GM21528 (cell line): ENCODE measurements around the gene SRA1.
A peak's percentile ranks its signal among the peaks of the same experiment; 100 is the strongest.
"Not testable (repeated sequence)": the region's sequence is repeated elsewhere in the genome, so short reads cannot be mapped to it uniquely, and the experiment has no call there.

Source experiments
- ATAC-seq: cut with Tn5 transposase; IDR thresholded peaks from one replicate; pipeline ENCODE4 v1.9.1; 2021; ENCODE audit warnings: mild to moderate bottlenecking, moderate library complexity; ENCODE audit not compliant: unreplicated experiment, low FRiP score

The SRA1 gene

GRCh38 chr5:140557136-140557805 is at the start of gene SRA1:
SRA1 (minus strand) TSS chr5:140557473; CDS start chr5:140557452, 21 bp downstream.
- peak; percentile 91 for ATAC-seq

- no peak for ATAC-seq
Observed at GRCh38 chr5:140607031-140607430, 49.8 kb upstream of the SRA1 start.

GRCh38 chr5:140605879-140606278 is 48.6 kb upstream of the SRA1 start:
- no peak for ATAC-seq

GRCh38 chr5:140603734-140604133 is 46.5 kb upstream of the SRA1 start:
- no peak for ATAC-seq

GRCh38 chr5:140603446-140603698 is 46.1 kb upstream of the SRA1 start:
- ATAC-seq = not testable (repeated sequence)

- no peak for ATAC-seq
Observed at GRCh38 chr5:140602147-140602546, 44.9 kb upstream of the SRA1 start.

- ATAC-seq = no peak
Observed at GRCh38 chr5:140600096-140600495, 42.8 kb upstream of the SRA1 start.

GRCh38 chr5:140598836-140599235 is 41.6 kb upstream of the SRA1 start:
- no peak for ATAC-seq

GRCh38 chr5:140596321-140596741 is 39.1 kb upstream of the SRA1 start:
- ATAC-seq = no peak

GRCh38 chr5:140595538-140596300 is 38.4 kb upstream of the SRA1 start:
- ATAC-seq = no peak

- no peak for ATAC-seq
Observed at GRCh38 chr5:140594169-140594568, 36.9 kb upstream of the SRA1 start.

GRCh38 chr5:140593070-140593469 is 35.8 kb upstream of the SRA1 start:
- ATAC-seq = not testable (repeated sequence)

GRCh38 chr5:140591747-140592372 is 34.6 kb upstream of the SRA1 start:
- ATAC-seq = no peak

GRCh38 chr5:140590861-140591260 is 33.6 kb upstream of the SRA1 start:
- no peak for ATAC-seq

GRCh38 chr5:140588311-140589070 is 31.2 kb upstream of the SRA1 start:
- ATAC-seq = no peak

GRCh38 chr5:140587495-140587894 is 30.2 kb upstream of the SRA1 start:
- ATAC-seq = no peak

- not testable (repeated sequence) for ATAC-seq
Observed at GRCh38 chr5:140579188-140579747, 22.0 kb upstream of the SRA1 start.

GRCh38 chr5:140576776-140577201 is 19.5 kb upstream of the SRA1 start:
- no peak for ATAC-seq

- no peak for ATAC-seq
Observed at GRCh38 chr5:140575309-140575708, 18.0 kb upstream of the SRA1 start.

GRCh38 chr5:140574165-140574564 is 16.9 kb upstream of the SRA1 start:
- ATAC-seq = no peak

GRCh38 chr5:140573683-140574082 is 16.4 kb upstream of the SRA1 start:
- ATAC-seq = no peak
